Measurements from ENCODE around the gene C15orf62. TPM values are rescaled to one million over a fixed set of nuclear protein-coding genes. Genes with fewer than 3 reads are reported as not detected.
A peak's percentile ranks its signal among the peaks of the same experiment; 100 is the strongest.

The C15orf62 gene
- total RNA-seq, 2 donors from 2014 or later: 0.46 to 0.57 TPM

DNA sequence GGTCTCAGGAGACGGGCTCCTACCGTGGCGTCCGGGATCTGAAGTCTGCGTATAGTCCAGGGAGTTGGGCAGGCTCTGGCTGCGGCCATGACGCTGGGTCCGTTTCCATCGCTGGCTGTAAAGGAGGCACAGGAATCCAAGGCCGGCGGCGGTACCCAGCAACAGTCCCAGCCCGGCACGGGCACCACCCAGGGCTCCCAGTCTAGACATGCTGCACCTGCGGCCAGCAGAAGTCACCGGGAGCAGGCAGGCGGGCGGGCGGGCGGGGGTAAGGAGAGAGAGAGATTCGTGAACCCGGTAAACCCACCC, 15.3 kb upstream of the C15orf62 start:
- WGBS, 2 experiments (ENCODE audit: insufficient coverage in 1 of 2, insufficient read length in 1 of 2): 4 to 9% methylated on average over 14 to 22 of the region's 22 CpGs
- peaks cover 16% of the 10 kb centered on the region for H3K36me3 Mint-ChIP-seq (ENCODE audit: low read depth)

DNA sequence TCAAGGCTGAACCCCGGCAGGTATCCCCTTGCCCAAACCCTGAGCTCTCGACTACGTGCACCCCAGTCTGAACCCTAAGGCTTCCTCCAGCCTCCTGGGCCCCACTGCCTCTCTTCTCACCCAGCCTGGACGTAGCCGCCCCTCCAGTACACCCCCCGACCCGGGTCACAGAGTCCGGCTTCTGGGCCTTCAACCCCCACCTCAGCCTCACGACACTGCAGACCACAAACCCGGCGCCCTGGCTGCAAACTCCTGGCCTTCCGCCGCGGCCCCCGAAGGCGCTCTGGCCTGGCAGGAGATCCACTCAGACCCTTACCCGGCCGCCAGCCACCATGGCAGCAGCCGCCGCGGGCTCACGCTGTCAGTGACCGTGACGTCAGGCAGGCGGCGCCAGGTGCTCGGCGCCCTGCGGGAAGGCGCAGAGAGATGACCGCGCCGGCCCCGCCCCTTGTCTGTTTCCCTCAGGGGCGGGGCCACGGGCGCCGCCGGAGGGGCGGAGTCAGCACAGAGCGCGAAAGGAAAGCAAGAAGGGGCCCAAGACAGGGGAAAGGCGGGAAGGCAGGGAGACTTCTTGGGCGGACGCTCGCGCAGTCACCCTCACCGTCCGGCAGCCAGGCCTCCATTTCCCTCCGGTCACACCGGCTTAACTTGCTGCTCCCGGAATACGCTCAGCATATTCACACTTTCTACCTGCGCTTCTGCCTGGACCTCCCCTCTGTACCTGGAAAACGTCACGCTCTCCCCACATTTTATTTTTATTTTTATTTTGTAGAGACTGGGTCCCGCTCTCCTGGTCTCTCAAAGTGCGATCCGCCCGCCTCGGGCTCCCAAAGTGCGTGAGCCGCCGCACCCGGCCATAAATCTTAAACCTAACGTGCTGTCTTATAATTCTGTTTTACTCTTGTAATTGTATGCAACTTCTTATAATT, 14.6 kb upstream of the C15orf62 start, which contains the start of gene RMDN3:
TSS of gene RMDN3 (minus strand) at position 372 of the 929 bp plus-strand sequence. CDS start 471 bp downstream, outside the sequence.
- Mint-ChIP-seq H3K27me3 (ENCODE audit: insufficient read depth) (no peaks in the 10 kb centered on the region), H3K4me3 (peak within 1 kb of the TSS; percentile 89), H3K4me1 (peaks cover 9% of the 10 kb centered on the region), H3K27ac (peak within 1 kb of the TSS; percentile 99), H3K36me3 (ENCODE audit: low read depth) (peaks cover 13% of the 10 kb centered on the region), H3K9me3 (no peaks in the 10 kb centered on the region)
- Histone ChIP-seq H3K4me3 (ENCODE audit: low read length) (peak within 1 kb of the TSS; percentile 86), H3K27me3 (ENCODE audit: control insufficient read depth, insufficient read depth, low read length, poor library complexity, severe bottlenecking) (no peaks in the 10 kb centered on the region), H3K27ac (ENCODE audit: low read depth, low read length) (peak within 1 kb of the TSS; percentile 92), H3K9ac (ENCODE audit: extremely low read depth, low read length, poor library complexity, severe bottlenecking) (peak within 1 kb of the TSS; percentile 79), H3K9me3 (ENCODE audit: control insufficient read depth, low read length) (no peaks in the 10 kb centered on the region), H3K36me3 (ENCODE audit: control insufficient read depth, insufficient read depth, low read length) (peaks cover 28% of the 10 kb centered on the region), H3K4me1 (ENCODE audit: control insufficient read depth, insufficient read depth, low read length) (no peaks in the 10 kb centered on the region)
- DNase-seq: peak; percentile 98
- TF ChIP-seq, protein P1, sequence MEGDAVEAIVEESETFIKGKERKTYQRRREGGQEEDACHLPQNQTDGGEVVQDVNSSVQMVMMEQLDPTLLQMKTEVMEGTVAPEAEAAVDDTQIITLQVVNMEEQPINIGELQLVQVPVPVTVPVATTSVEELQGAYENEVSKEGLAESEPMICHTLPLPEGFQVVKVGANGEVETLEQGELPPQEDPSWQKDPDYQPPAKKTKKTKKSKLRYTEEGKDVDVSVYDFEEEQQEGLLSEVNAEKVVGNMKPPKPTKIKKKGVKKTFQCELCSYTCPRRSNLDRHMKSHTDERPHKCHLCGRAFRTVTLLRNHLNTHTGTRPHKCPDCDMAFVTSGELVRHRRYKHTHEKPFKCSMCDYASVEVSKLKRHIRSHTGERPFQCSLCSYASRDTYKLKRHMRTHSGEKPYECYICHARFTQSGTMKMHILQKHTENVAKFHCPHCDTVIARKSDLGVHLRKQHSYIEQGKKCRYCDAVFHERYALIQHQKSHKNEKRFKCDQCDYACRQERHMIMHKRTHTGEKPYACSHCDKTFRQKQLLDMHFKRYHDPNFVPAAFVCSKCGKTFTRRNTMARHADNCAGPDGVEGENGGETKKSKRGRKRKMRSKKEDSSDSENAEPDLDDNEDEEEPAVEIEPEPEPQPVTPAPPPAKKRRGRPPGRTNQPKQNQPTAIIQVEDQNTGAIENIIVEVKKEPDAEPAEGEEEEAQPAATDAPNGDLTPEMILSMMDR (conservative IDR thresholded peaks at IDR 0.05): no peak
- 3 to 6% methylated on average over 28 to 66 of the region's 66 CpGs for WGBS, 2 experiments (ENCODE audit: insufficient coverage in 1 of 2, insufficient read length in 1 of 2)

More for the DNA sequence above, 15.3 kb upstream of the C15orf62 start:
- H3K27ac Mint-ChIP-seq: peak overlapping the region; percentile 91
- Histone ChIP-seq H3K4me1 (ENCODE audit: control insufficient read depth, insufficient read depth, low read length) (no peaks in the 10 kb centered on the region), H3K27ac (ENCODE audit: low read depth, low read length) (peak overlapping the region; percentile 92), H3K9ac (ENCODE audit: extremely low read depth, low read length, poor library complexity, severe bottlenecking) (peak overlapping the region; percentile 69), H3K36me3 (ENCODE audit: control insufficient read depth, insufficient read depth, low read length) (peaks cover 33% of the 10 kb centered on the region), H3K27me3 (ENCODE audit: control insufficient read depth, insufficient read depth, low read length, poor library complexity, severe bottlenecking) (no peaks in the 10 kb centered on the region), H3K4me3 (ENCODE audit: low read length) (peak overlapping the region; percentile 86), H3K9me3 (ENCODE audit: control insufficient read depth, low read length) (no peaks in the 10 kb centered on the region)
- H3K27me3 Mint-ChIP-seq (ENCODE audit: insufficient read depth): no peaks in the 10 kb centered on the region
- H3K9me3 Mint-ChIP-seq: no peaks in the 10 kb centered on the region
- H3K4me1 Mint-ChIP-seq: peaks cover 9% of the 10 kb centered on the region
- peak; percentile 66 for DNase-seq
- H3K4me3 Mint-ChIP-seq: peak overlapping the region; percentile 89
- TF ChIP-seq, protein P1 (conservative IDR thresholded peaks at IDR 0.05): no peak

DNA sequence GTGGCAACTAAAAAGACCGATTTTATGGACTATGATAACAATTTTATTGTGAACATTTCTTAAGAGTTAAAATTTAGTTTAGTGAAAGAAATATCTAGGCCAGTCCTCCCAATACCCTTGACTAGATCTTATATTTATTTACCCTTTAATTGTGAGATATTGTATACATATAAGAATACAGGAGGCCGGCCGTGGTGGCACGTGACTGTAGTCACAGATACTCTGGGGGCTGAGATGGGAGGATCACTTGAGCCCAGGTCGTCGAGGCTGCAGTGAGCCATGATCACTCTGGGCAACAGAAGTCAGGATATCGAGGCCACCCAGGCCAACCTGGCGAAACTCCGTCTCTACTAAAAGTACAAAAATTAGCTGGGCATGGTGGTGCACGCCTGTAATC, 14.0 kb upstream of the C15orf62 start:
- no peaks in the 10 kb centered on the region for H3K4me1 ChIP-seq (ENCODE audit: control insufficient read depth, insufficient read depth, low read length)
- DNase-seq: no peak
- H3K27ac Mint-ChIP-seq: peak overlapping the region; percentile 99
- H3K9me3 ChIP-seq (ENCODE audit: control insufficient read depth, low read length): no peaks in the 10 kb centered on the region
- H3K9ac ChIP-seq (ENCODE audit: extremely low read depth, low read length, poor library complexity, severe bottlenecking): peak overlapping the region; percentile 79
- peaks cover 9% of the 10 kb centered on the region for H3K4me1 Mint-ChIP-seq
- peaks cover 22% of the 10 kb centered on the region for H3K36me3 ChIP-seq (ENCODE audit: control insufficient read depth, insufficient read depth, low read length)
- WGBS, 2 experiments (ENCODE audit: insufficient coverage in 1 of 2, insufficient read length in 1 of 2): 92 to 93% methylated on average over 2 to 10 of the region's 10 CpGs
- H3K4me3 ChIP-seq (ENCODE audit: low read length): peak overlapping the region; percentile 86
- peak overlapping the region; percentile 89 for H3K4me3 Mint-ChIP-seq
- TF ChIP-seq, protein P1 (conservative IDR thresholded peaks at IDR 0.05): no peak
- no peaks in the 10 kb centered on the region for H3K9me3 Mint-ChIP-seq
- peak overlapping the region; percentile 91 for H3K27ac ChIP-seq (ENCODE audit: low read depth, low read length)
- peaks cover 7% of the 10 kb centered on the region for H3K36me3 Mint-ChIP-seq (ENCODE audit: low read depth)
- no peaks in the 10 kb centered on the region for H3K27me3 ChIP-seq (ENCODE audit: control insufficient read depth, insufficient read depth, low read length, poor library complexity, severe bottlenecking)
- H3K27me3 Mint-ChIP-seq (ENCODE audit: insufficient read depth): no peaks in the 10 kb centered on the region

Data from endodermal cell (in vitro differentiated cells).